A673 (cell line): ENCODE results near the gene UTS2R. TPM values are rescaled to one million over a fixed set of nuclear protein-coding genes. Genes with fewer than 3 reads are reported as not detected.

Experiments used
- BruUV-seq: library from RNA; stranded (reverse); fragments of 400-500 nt; replicated peaks from 2 replicates; lab custom pipeline; 2021; lab: Mats Ljungman, UMichigan
- CTCF ChIA-PET: fragments of 300-600 bp; sonication (Branson Sonifier 250); formaldehyde crosslinking; loops from one replicate; lab custom pipeline; 2022; ENCODE audit warnings: antibody characterized with exemption; lab: Charles Lee
- POLR2A ChIA-PET: fragments of 300-600 bp; sonication (Branson Sonifier 250); formaldehyde crosslinking; loops from one replicate; lab custom pipeline; 2022; ENCODE audit warnings: antibody characterized with exemption; ENCODE audit not compliant: low non-redundant PET; lab: Charles Lee
- DNase-seq: peaks from one replicate; pipeline ENCODE4 v3.0.0-alpha.2; 2015; ENCODE audit warnings: low spot score
- H3K27ac ChIP-seq: fragments of 200-600 bp; sonication (generic); 2 replicates; pipeline ENCODE4 v1.5.1; 2016; ENCODE audit warnings: mixed run types, low read depth, mild to moderate bottlenecking, mixed read lengths, antibody characterized with exemption, low read length; ENCODE audit not compliant: poor library complexity, severe bottlenecking
- H3K27me3 ChIP-seq: fragments of 200-600 bp; sonication (generic); replicated peaks from 2 replicates; pipeline ENCODE4 v1.6.1; 2017; ENCODE audit warnings: mixed run types, low read depth, mild to moderate bottlenecking, mixed read lengths, antibody characterized with exemption, low read length; ENCODE audit not compliant: insufficient read depth, poor library complexity
- H3K36me3 ChIP-seq: fragments of 200-600 bp; sonication (generic); 2 replicates; pipeline ENCODE4 v1.6.1; 2016; ENCODE audit warnings: mixed run types, mild to moderate bottlenecking, mixed read lengths, antibody characterized with exemption, low read length; ENCODE audit not compliant: insufficient read depth, poor library complexity, severe bottlenecking
- H3K4me1 ChIP-seq: fragments of 200-600 bp; sonication (generic); 2 replicates; pipeline ENCODE4 v1.6.1; 2017; ENCODE audit warnings: mixed run types, mild to moderate bottlenecking, mixed read lengths, antibody characterized with exemption, low read length; ENCODE audit not compliant: insufficient read depth, poor library complexity, severe bottlenecking
- H3K4me3 ChIP-seq: fragments of 200-600 bp; sonication (generic); 2 replicates; pipeline ENCODE4 v1.5.1; 2016; ENCODE audit warnings: low read depth, mixed run types, mild to moderate bottlenecking, mixed read lengths, low read length; ENCODE audit not compliant: poor library complexity, severe bottlenecking
- H3K9me3 ChIP-seq: fragments of 200-600 bp; sonication (generic); 2 replicates; pipeline ENCODE4 v1.6.1; 2016; ENCODE audit warnings: mixed run types, low read depth, mild to moderate bottlenecking, mixed read lengths, antibody characterized with exemption, low read length; ENCODE audit not compliant: poor library complexity, severe bottlenecking
- CTCF ChIP-seq: fragments of 300-800, 200-600 bp; sonication (generic); conservative IDR thresholded peaks from 2 replicates; pipeline ENCODE4 v1.5.1; 2017; ENCODE audit warnings: low read depth, mild to moderate bottlenecking, antibody characterized with exemption, low read length, moderate library complexity, mixed read lengths
- EZH2 ChIP-seq: fragments of 200-600 bp; sonication (generic); IDR thresholded peaks from 2 replicates; pipeline ENCODE4 v1.6.1; 2017; ENCODE audit warnings: borderline replicate concordance, low read depth, mild to moderate bottlenecking, mixed read lengths, antibody characterized with exemption, low read length; ENCODE audit not compliant: poor library complexity, severe bottlenecking
- intact Hi-C: fragments of 100-400 bp; cut with micrococcal nuclease; formaldehyde crosslinking; loops from one replicate; pipeline ENCODE4 v1.10.0; 2022; ENCODE audit not compliant: unreplicated experiment
- total RNA-seq: library from RNA; stranded (reverse); gene quantifications from 2 replicates; pipeline ENCODE4 v1.2.3, GENCODE V29; 2021

The UTS2R gene
- total RNA-seq, 1 experiment from 2014 or later: 0.58 TPM

GRCh38 chr17:82403662-82404660 lies 32.4 kb downstream of the UTS2R start:
- DNase-seq: no peak
- H3K4me1 ChIP-seq: peaks cover 16% of the 10 kb centered on the region
- CTCF ChIA-PET: no interaction called here
- no peak overlapping the region for H3K4me3 ChIP-seq
- no peak overlapping the region for H3K27ac ChIP-seq
- POLR2A ChIA-PET: no interaction called here
- no peak for TF ChIP-seq EZH2
- no peak for TF ChIP-seq CTCF
- intact Hi-C loops: no loop called here
- no peaks in the 10 kb centered on the region for H3K27me3 ChIP-seq
- peaks cover 3% of the 10 kb centered on the region for H3K36me3 ChIP-seq
- H3K9me3 ChIP-seq: no peaks in the 10 kb centered on the region
- no TSS peak for BruUV-seq

- DNase-seq: no peak
- intact Hi-C loops: no loop called here
- Histone ChIP-seq H3K27me3 (no peaks in the 10 kb centered on the region), H3K27ac (no peak overlapping the region), H3K9me3 (no peaks in the 10 kb centered on the region), H3K4me1 (peaks cover 5% of the 10 kb centered on the region), H3K4me3 (no peak overlapping the region), H3K36me3 (peaks cover 3% of the 10 kb centered on the region)
- POLR2A ChIA-PET: no interaction called here
- no peak for TF ChIP-seq CTCF
- no peak for TF ChIP-seq EZH2
- CTCF ChIA-PET: no interaction called here
- no TSS peak for BruUV-seq
Observed at GRCh38 chr17:82405051-82405450, 33.5 kb downstream of the UTS2R start.

GRCh38 chr17:82406131-82406671 lies 34.6 kb downstream of the UTS2R start:
- no peaks in the 10 kb centered on the region for H3K9me3 ChIP-seq
- DNase-seq: no peak
- no peak overlapping the region for H3K27ac ChIP-seq
- intact Hi-C loops: no loop called here
- no peak overlapping the region for H3K4me3 ChIP-seq
- ChIA-PET CTCF (no interaction called here), POLR2A (no interaction called here)
- H3K4me1 ChIP-seq: no peaks in the 10 kb centered on the region
- H3K36me3 ChIP-seq: peaks cover 3% of the 10 kb centered on the region
- BruUV-seq: no TSS peak
- TF ChIP-seq CTCF (no peak), EZH2 (no peak)
- H3K27me3 ChIP-seq: no peaks in the 10 kb centered on the region
